Tibial nerve (tissue), 4 donors: ENCODE data around the gene TERC.

Experiments used
- CTCF ChIP-seq, 5 experiments: fragments of 200-600 bp in 3 of 5; fragments of 450-650 bp in 2 of 5; sonication (generic) in 3 of 5; IDR thresholded peaks; one replicate each; pipeline ENCODE4 v1.5.1; 2016 to 2019; ENCODE audit warnings: antibody characterized with exemption in 5 of 5, mild to moderate bottlenecking in 3 of 5, moderate library complexity in 2 of 5
- EP300 ChIP-seq, 2 donors: sonication (generic); formaldehyde crosslinking; IDR thresholded peaks; one replicate each; pipeline ENCODE4 v1.6.1; 2017; ENCODE audit warnings: antibody characterized with exemption in 2 of 2, mild to moderate bottlenecking in 1 of 2

GRCh38 chr3:169760479-169760878, 4.4 kb downstream of the TERC start:
- TF ChIP-seq CTCF (IDR thresholded peaks at IDR 0.05) (no peak), EP300 (IDR thresholded peaks at IDR 0.05) (no peak)
